ENCODE data around the gene ANKRD23. TPM values are rescaled to one million over a fixed set of nuclear protein-coding genes. Genes with fewer than 3 reads are reported as not detected.

The ANKRD23 gene
- total RNA-seq, 3 donors from 2014 or later = 3.2 to 5.1 (median 4.9) TPM

GRCh38 chr2:96837575-96837974 is 6.2 kb downstream of the ANKRD23 start:
- no peaks in the 10 kb centered on the region for H3K9me3 ChIP-seq
- TF ChIP-seq, protein P1, sequence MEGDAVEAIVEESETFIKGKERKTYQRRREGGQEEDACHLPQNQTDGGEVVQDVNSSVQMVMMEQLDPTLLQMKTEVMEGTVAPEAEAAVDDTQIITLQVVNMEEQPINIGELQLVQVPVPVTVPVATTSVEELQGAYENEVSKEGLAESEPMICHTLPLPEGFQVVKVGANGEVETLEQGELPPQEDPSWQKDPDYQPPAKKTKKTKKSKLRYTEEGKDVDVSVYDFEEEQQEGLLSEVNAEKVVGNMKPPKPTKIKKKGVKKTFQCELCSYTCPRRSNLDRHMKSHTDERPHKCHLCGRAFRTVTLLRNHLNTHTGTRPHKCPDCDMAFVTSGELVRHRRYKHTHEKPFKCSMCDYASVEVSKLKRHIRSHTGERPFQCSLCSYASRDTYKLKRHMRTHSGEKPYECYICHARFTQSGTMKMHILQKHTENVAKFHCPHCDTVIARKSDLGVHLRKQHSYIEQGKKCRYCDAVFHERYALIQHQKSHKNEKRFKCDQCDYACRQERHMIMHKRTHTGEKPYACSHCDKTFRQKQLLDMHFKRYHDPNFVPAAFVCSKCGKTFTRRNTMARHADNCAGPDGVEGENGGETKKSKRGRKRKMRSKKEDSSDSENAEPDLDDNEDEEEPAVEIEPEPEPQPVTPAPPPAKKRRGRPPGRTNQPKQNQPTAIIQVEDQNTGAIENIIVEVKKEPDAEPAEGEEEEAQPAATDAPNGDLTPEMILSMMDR (IDR thresholded peaks at IDR 0.05) = no peak
- DNase-seq (no peak), ATAC-seq (no peak)
- intact Hi-C loops (cut with DNase I, micrococcal nuclease) = no loop called here
- H3K4me3 ChIP-seq = no peak overlapping the region
- peaks cover 11% of the 10 kb centered on the region for H3K4me1 ChIP-seq (ENCODE audit: low read depth)
- H3K36me3 ChIP-seq (ENCODE audit: low read depth) = peaks cover 6% of the 10 kb centered on the region

- intact Hi-C loops (cut with DNase I, micrococcal nuclease) = no loop called here
- Histone ChIP-seq H3K4me1 (ENCODE audit: low read depth) (peaks cover 11% of the 10 kb centered on the region), H3K9me3 (no peaks in the 10 kb centered on the region), H3K4me3 (no peak overlapping the region), H3K36me3 (ENCODE audit: low read depth) (peaks cover 8% of the 10 kb centered on the region)
- DNase-seq (no peak), ATAC-seq (no peak)
- TF ChIP-seq, protein P1 (IDR thresholded peaks at IDR 0.05) = no peak
Observed at GRCh38 chr2:96835830-96836229, 8.0 kb downstream of the ANKRD23 start.

- peak; percentile 38 for ATAC-seq
- no peaks in the 10 kb centered on the region for H3K4me1 ChIP-seq (ENCODE audit: low read depth)
- H3K9me3 ChIP-seq = no peaks in the 10 kb centered on the region
- no peak for DNase-seq
- H3K4me3 ChIP-seq = no peak overlapping the region
- intact Hi-C loops (cut with DNase I, micrococcal nuclease) = no loop called here
- TF ChIP-seq, protein P1 (IDR thresholded peaks at IDR 0.05) = no peak
- peaks cover 8% of the 10 kb centered on the region for H3K36me3 ChIP-seq (ENCODE audit: low read depth)
Observed at GRCh38 chr2:96832754-96833507, 10.9 kb downstream of the ANKRD23 start.

DNA sequence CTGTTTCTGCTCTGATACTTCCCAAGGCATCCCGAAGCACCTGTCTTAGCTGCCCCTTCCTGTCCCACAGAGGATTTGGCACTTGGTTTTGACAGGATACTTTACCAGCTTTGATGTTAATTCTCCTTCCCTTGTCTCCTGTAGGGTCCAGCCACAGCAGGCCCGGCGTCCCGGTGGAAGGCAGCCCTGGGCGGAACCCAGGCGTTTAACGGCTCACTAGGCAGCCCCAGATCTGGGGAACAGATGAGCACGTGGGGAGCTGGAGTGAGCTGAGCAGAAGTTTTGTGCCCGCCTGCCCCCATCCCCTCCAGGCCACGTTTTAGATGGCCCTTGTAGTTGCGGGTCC is 11.4 kb downstream of the ANKRD23 start:
- H3K36me3 ChIP-seq (ENCODE audit: low read depth) = peaks cover 8% of the 10 kb centered on the region
- no peak for DNase-seq
- intact Hi-C loops (cut with DNase I, micrococcal nuclease) = no loop called here
- no peak for ATAC-seq
- H3K4me3 ChIP-seq = no peak overlapping the region
- H3K9me3 ChIP-seq = no peaks in the 10 kb centered on the region
- H3K4me1 ChIP-seq (ENCODE audit: low read depth) = no peaks in the 10 kb centered on the region
- TF ChIP-seq, protein P1 (IDR thresholded peaks at IDR 0.05) = no peak

DNA sequence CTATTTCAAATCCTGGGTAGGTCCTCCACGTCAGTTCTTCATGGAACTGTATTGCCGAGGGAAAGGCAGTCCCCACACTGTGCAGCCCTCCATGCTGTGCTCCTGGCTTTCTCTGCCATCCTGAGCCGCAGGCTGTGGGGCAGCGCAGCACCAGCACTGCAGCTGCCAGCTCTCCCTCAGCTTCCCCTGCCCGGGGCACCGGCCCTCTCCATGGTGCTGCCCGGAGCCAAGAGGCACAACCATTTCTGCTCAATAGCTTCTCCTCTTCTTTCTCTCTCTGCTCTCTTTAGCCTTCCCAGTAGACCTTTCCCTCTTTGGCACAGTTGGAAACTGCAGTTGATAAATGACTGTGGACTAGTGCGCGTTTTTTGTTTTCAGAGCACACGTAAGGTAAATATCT is 12.1 kb downstream of the ANKRD23 start:
- intact Hi-C loops (cut with DNase I, micrococcal nuclease) = no loop called here
- TF ChIP-seq, protein P1 (IDR thresholded peaks at IDR 0.05) = no peak

More for the DNA sequence above, 12.1 kb downstream of the ANKRD23 start:
- H3K36me3 ChIP-seq (ENCODE audit: low read depth) = peaks cover 8% of the 10 kb centered on the region
- no peaks in the 10 kb centered on the region for H3K4me1 ChIP-seq (ENCODE audit: low read depth)
- H3K9me3 ChIP-seq = no peaks in the 10 kb centered on the region
- ATAC-seq = peak; percentile 26
- no peak for DNase-seq
- H3K4me3 ChIP-seq = no peak overlapping the region
